ENCODE data around the gene RBM45.

- TF ChIP-seq CTCF (IDR thresholded peaks at IDR 0.05): no peak
- TF ChIP-seq POLR2A (IDR thresholded peaks at IDR 0.05): no peak
Observed at GRCh38 chr2:178088774-178089270, 23.4 kb upstream of the RBM45 start.

Data from adrenal gland (tissue), 5 donors.